ENCODE measurements around the gene ADH4. TPM values are rescaled to one million over a fixed set of nuclear protein-coding genes. Genes with fewer than 3 reads are reported as not detected.

ADH4 gene
- total and polyA plus RNA-seq, 9 of the 15 experiments (the other 6 are each of a cell fraction or from before 2014, with no cell fraction given), result not detected

- TF ChIP-seq HBP1 (CRISPR knock-in tag; IDR thresholded peaks at IDR 0.05) (no peak), NEUROD1 (IDR thresholded peaks at IDR 0.05; ENCODE audit: borderline replicate concordance, low read depth, low read length, partially characterized antibody) (peak; percentile 47), NFIC (IDR thresholded peaks at IDR 0.05) (peak; percentile 34; the same call in 1 of the 2 replicates), RFX5 (IDR thresholded peaks at IDR 0.05; ENCODE audit: low read depth, low read length) (no peak), ZFP30 (CRISPR knock-in tag; IDR thresholded peaks at IDR 0.05; ENCODE audit: borderline replicate concordance) (no peak), POLR2B (IDR thresholded peaks at IDR 0.05; ENCODE audit: low read depth, partially characterized antibody) (peak; percentile 95), BHLHE40 (IDR thresholded peaks at IDR 0.05; ENCODE audit: low read length) (peak; percentile 49; the same call in 1 of the 2 replicates), JUN (IDR thresholded peaks at IDR 0.05; ENCODE audit: borderline replicate concordance, low read depth, low read length) (no peak), JUN (CRISPR knock-in tag; IDR thresholded peaks at IDR 0.05; ENCODE audit: borderline replicate concordance) (no peak), MECOM (CRISPR knock-in tag; IDR thresholded peaks at IDR 0.05) (no peak), ZNF239 (CRISPR knock-in tag; IDR thresholded peaks at IDR 0.05) (no peak), EGR1 (conservative IDR thresholded peaks at IDR 0.05) (peak; percentile 24; the same call in 1 of the 2 replicates), NR2C2 (CRISPR knock-in tag; IDR thresholded peaks at IDR 0.05) (no peak), NR2C2 (tag; IDR thresholded peaks at IDR 0.05) (no peak), ETS1 (conservative IDR thresholded peaks at IDR 0.05; ENCODE audit: control insufficient read depth, low read depth, low read length) (no peak), ZNF75A (CRISPR knock-in tag; IDR thresholded peaks at IDR 0.05) (no peak), TEAD4 (IDR thresholded peaks at IDR 0.05; ENCODE audit: low read length) (0 out of 2 replicates have a peak, but pooled peaks have one; percentile 30), TEAD4 (CRISPR knock-in tag; IDR thresholded peaks at IDR 0.05; ENCODE audit: borderline replicate concordance) (no peak), RFX7 (CRISPR knock-in tag; IDR thresholded peaks at IDR 0.05) (no peak), FOXP1 (CRISPR knock-in tag; IDR thresholded peaks at IDR 0.05) (no peak), MCM2 (IDR thresholded peaks at IDR 0.05; ENCODE audit: low read depth) (no peak), SAFB (IDR thresholded peaks at IDR 0.05; ENCODE audit: borderline replicate concordance, low read depth, low read length) (no peak)
Observed at GRCh38 chr4:99088481-99089365, 55.4 kb downstream of the ADH4 start, which contains the start of gene ADH5 (continued).

All from K562 (cell line).